ENCODE data around the gene GPR135. TPM values are rescaled to one million over a fixed set of nuclear protein-coding genes. Genes with fewer than 3 reads are reported as not detected.

GPR135 gene
- total RNA-seq, 1 donor from 2014 or later: 2.1 TPM

- peak; percentile 52 for DNase-seq
These were observed 42.9 kb downstream of the GPR135 start for GRCh38 chr14:59422069-59422881.

- peak; percentile 69 for DNase-seq
These were observed 45.9 kb downstream of the GPR135 start for GRCh38 chr14:59419303-59419702.

- DNase-seq: no peak
These were observed 47.9 kb downstream of the GPR135 start for GRCh38 chr14:59417311-59417710.

GRCh38 chr14:59415836-59416602 lies 49.2 kb downstream of the GPR135 start:
- DNase-seq: no peak

Other genes with a start within 250 kb of the GPR135 start
- 42.9 TPM for gene L3HYPDH, start 19.0 kb upstream of the GPR135 start, total RNA-seq
- gene JKAMP, start 19.1 kb upstream of the GPR135 start, total RNA-seq: 77.8 TPM
- not detected for gene CCDC175, start 111.4 kb upstream of the GPR135 start, total RNA-seq